Spleen (tissue), 11 donors: ENCODE data around the gene SGCA. TPM values are rescaled to one million over a fixed set of nuclear protein-coding genes. Genes with fewer than 3 reads are reported as not detected.
A peak's percentile ranks its signal among the peaks of the same experiment; 100 is the strongest.

ENCODE experiments used
- DNase-seq: peaks from one replicate; pipeline ENCODE4 v3.0.0-alpha.2; 2020
- H3K27ac ChIP-seq, 8 donors: fragments of 200-600 bp; sonication (generic) in 7 of 8; 1 replicate in 4 of 8; 2 replicates in 4 of 8; pipeline versions ENCODE4 v1.5.0 to v1.8.0; 2016 to 2021; ENCODE audit warnings: inconsistent platforms in 4 of 8, mild to moderate bottlenecking in 4 of 8, moderate library complexity in 1 of 8
- H3K27me3 ChIP-seq, 7 donors: fragments of 200-600 bp; sonication (generic) in 6 of 7; replicated peaks in 1 of 7; 1 replicate in 4 of 7; 2 replicates in 3 of 7; pipeline versions ENCODE4 v1.5.0 to v1.8.0; 2016 to 2021; ENCODE audit warnings: inconsistent platforms in 3 of 7, mild to moderate bottlenecking in 1 of 7
- H3K36me3 ChIP-seq, 6 donors: fragments of 200-600 bp; sonication (generic) in 5 of 6; 1 replicate in 4 of 6; 2 replicates in 2 of 6; pipeline versions ENCODE4 v1.5.0 to v1.8.0; 2016 to 2021; ENCODE audit warnings: inconsistent platforms in 2 of 6
- H3K4me1 ChIP-seq, 6 donors: fragments of 200-600 bp; sonication (generic) in 5 of 6; 1 replicate in 3 of 6; 2 replicates in 3 of 6; pipeline versions ENCODE4 v1.5.0 to v1.8.0; 2016 to 2021; ENCODE audit warnings: inconsistent platforms in 3 of 6
- H3K4me3 ChIP-seq, 8 donors: fragments of 200-600 bp; sonication (generic) in 7 of 8; 1 replicate in 4 of 8; 2 replicates in 4 of 8; pipeline versions ENCODE4 v1.5.0 to v1.8.0; 2016 to 2021; ENCODE audit warnings: inconsistent platforms in 4 of 8, mild to moderate bottlenecking in 4 of 8, moderate library complexity in 2 of 8
- H3K9me3 ChIP-seq, 8 donors: fragments of 200-600 bp; sonication (generic) in 7 of 8; 1 replicate in 4 of 8; 2 replicates in 4 of 8; pipeline versions ENCODE4 v1.5.0 to v1.8.0; 2016 to 2021; ENCODE audit warnings: inconsistent platforms in 4 of 8
- POLR2A ChIP-seq, 3 donors: fragments of 450-650 bp; IDR thresholded peaks; one replicate each; pipeline ENCODE4 v1.5.1; 2017; ENCODE audit warnings: antibody characterized with exemption in 3 of 3, mild to moderate bottlenecking in 1 of 3
- POLR2AphosphoS5 ChIP-seq, 3 donors: sonication (generic); formaldehyde crosslinking; IDR thresholded peaks; one replicate each; pipeline ENCODE4 v1.5.1; 2017; ENCODE audit warnings: antibody characterized with exemption in 3 of 3
- WGBS, 5 donors: extraction: QIAGEN DNeasy Blood & Tissue Kit in 3 of 5; methylation state at CpG; one replicate each; pipeline versions ENCODE4 v1.1.5 to v1.1.7; 2013 to 2018; 5-methylcytosine and 5-hydroxymethylcytosine counted together
- intact Hi-C: fragments of 100-400 bp; cut with DNase I; formaldehyde crosslinking; loops from one replicate; pipeline ENCODE4 v1.15.0; 2023; ENCODE audit warnings: low total_unique reads
- polyA plus RNA-seq, 3 donors: library from polyadenylated mRNA; stranded (reverse); fragments of 200-250 nt; gene quantifications; one replicate each; pipeline ENCODE4 v1.2.1, GENCODE V29; 2013
- total RNA-seq, 7 donors: library from RNA; depleted of rRNA in 3 of 7; stranded (reverse); fragments of >200 nt in 3 of 7; fragmentation: NEBNext Ultra II Directional in 4 of 7; extraction: Animal tissue kit (Norgen Biotek cat#: 25700) in 4 of 7; gene quantifications; one replicate each; pipeline versions ENCODE4 v1.1.0 to v1.2.1, GENCODE V29; 2016 to 2021
- TF ChIP-seq, protein P1 (sequence below), 11 experiments: fragments of 200-600 bp in 7 of 11; fragments of 450-650 bp in 4 of 11; sonication (generic) in 4 of 11; IDR thresholded peaks in 8 of 11; conservative IDR thresholded peaks in 3 of 11; 1 replicate in 7 of 11; 2 replicates in 4 of 11; pipeline versions ENCODE4 v1.4.0 to v1.8.0; 2016 to 2021; ENCODE audit warnings: antibody characterized with exemption in 11 of 11, inconsistent platforms in 4 of 11, mild to moderate bottlenecking in 1 of 11
- donor health status: healthy with polysubstance abuse.
- donor health status: DM: no; HTN: no; CAD: no; lungs with moderate emphysema.
- donor health status: DM: no; HTN: no; CAD: no.
- donor health status: Bipolar disorder and iron deficiency.
- donor health status: healthy.
- donor health status: DM: no; HTN: no; CAD: no.
- donor health status: DM: yes; HTN: yes; CAD: no.

Gene SGCA
- total and polyA plus RNA-seq, 10 donors, result 1.2 to 5.9 (median 3.7) TPM; not detected in 1

GRCh38 chr17:50118828-50119218, 47.0 kb upstream of the SGCA start:
- no peak overlapping the region for H3K4me3 ChIP-seq
- TF ChIP-seq POLR2AphosphoS5 (IDR thresholded peaks at IDR 0.05) (no peak), POLR2A (IDR thresholded peaks at IDR 0.05) (no peak)
- TF ChIP-seq, protein P1, sequence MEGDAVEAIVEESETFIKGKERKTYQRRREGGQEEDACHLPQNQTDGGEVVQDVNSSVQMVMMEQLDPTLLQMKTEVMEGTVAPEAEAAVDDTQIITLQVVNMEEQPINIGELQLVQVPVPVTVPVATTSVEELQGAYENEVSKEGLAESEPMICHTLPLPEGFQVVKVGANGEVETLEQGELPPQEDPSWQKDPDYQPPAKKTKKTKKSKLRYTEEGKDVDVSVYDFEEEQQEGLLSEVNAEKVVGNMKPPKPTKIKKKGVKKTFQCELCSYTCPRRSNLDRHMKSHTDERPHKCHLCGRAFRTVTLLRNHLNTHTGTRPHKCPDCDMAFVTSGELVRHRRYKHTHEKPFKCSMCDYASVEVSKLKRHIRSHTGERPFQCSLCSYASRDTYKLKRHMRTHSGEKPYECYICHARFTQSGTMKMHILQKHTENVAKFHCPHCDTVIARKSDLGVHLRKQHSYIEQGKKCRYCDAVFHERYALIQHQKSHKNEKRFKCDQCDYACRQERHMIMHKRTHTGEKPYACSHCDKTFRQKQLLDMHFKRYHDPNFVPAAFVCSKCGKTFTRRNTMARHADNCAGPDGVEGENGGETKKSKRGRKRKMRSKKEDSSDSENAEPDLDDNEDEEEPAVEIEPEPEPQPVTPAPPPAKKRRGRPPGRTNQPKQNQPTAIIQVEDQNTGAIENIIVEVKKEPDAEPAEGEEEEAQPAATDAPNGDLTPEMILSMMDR (IDR thresholded peaks at IDR 0.05 in 8 of 11, conservative IDR thresholded peaks at IDR 0.05 in 3 of 11), result no peak
- WGBS, 5 donors, result 89 to 90% (median 90%) methylated on average over 4 of the region's 4 CpGs
- no peak overlapping the region for H3K27ac ChIP-seq
- peaks cover 0 to 56% (median 12%) of the 10 kb centered on the region in 7 donors for H3K27me3 ChIP-seq
- no peak for DNase-seq
- no peaks in the 10 kb centered on the region for H3K36me3 ChIP-seq
- intact Hi-C loops, result loop anchor here (10.0 kb wide), 1 partner anchor 176 kb away; no protein-coding TSS in a partner anchor
- peaks cover 5 to 35% (median 20%) of the 10 kb centered on the region in 6 donors for H3K4me1 ChIP-seq
- no peaks in the 10 kb centered on the region for H3K9me3 ChIP-seq

- peaks cover 0 to 37% (median 10%) of the 10 kb centered on the region in 7 donors for H3K27me3 ChIP-seq
- TF ChIP-seq POLR2A (IDR thresholded peaks at IDR 0.05) (no peak), POLR2AphosphoS5 (IDR thresholded peaks at IDR 0.05) (no peak)
- TF ChIP-seq, protein P1 (IDR thresholded peaks at IDR 0.05 in 8 of 11, conservative IDR thresholded peaks at IDR 0.05 in 3 of 11), result no peak
- DNase-seq, result no peak
- no peak overlapping the region for H3K4me3 ChIP-seq
- no peaks in the 10 kb centered on the region for H3K9me3 ChIP-seq
- no peak overlapping the region for H3K27ac ChIP-seq
- intact Hi-C loops, result no loop called here
- H3K36me3 ChIP-seq, result no peaks in the 10 kb centered on the region
- peaks cover 5 to 32% (median 21%) of the 10 kb centered on the region in 6 donors for H3K4me1 ChIP-seq
- 83 to 94% (median 90%) methylated on average over 7 of the region's 7 CpGs for WGBS, 5 donors
Measured at GRCh38 chr17:50120475-50121253, 45.1 kb upstream of the SGCA start.

- no peak for DNase-seq
- 85 to 93% (median 90%) methylated on average over 3 of the region's 3 CpGs for WGBS, 5 donors
- Histone ChIP-seq H3K9me3 (no peaks in the 10 kb centered on the region), H3K27ac (peak overlapping the region in 4 of 8 donors; percentile 40 to 70 (median 62)), H3K27me3 (peaks cover 0 to 24% (median 1%) of the 10 kb centered on the region in 7 donors), H3K36me3 (no peaks in the 10 kb centered on the region), H3K4me1 (peaks cover 5 to 21% (median 15%) of the 10 kb centered on the region in 6 donors), H3K4me3 (no peak overlapping the region)
- intact Hi-C loops, result no loop called here
- TF ChIP-seq POLR2A (IDR thresholded peaks at IDR 0.05), result no peak
- TF ChIP-seq, protein P1 (IDR thresholded peaks at IDR 0.05 in 8 of 11, conservative IDR thresholded peaks at IDR 0.05 in 3 of 11), result no peak
- no peak for TF ChIP-seq POLR2AphosphoS5 (IDR thresholded peaks at IDR 0.05)
Measured at GRCh38 chr17:50122945-50123344, 42.9 kb upstream of the SGCA start.

DNA sequence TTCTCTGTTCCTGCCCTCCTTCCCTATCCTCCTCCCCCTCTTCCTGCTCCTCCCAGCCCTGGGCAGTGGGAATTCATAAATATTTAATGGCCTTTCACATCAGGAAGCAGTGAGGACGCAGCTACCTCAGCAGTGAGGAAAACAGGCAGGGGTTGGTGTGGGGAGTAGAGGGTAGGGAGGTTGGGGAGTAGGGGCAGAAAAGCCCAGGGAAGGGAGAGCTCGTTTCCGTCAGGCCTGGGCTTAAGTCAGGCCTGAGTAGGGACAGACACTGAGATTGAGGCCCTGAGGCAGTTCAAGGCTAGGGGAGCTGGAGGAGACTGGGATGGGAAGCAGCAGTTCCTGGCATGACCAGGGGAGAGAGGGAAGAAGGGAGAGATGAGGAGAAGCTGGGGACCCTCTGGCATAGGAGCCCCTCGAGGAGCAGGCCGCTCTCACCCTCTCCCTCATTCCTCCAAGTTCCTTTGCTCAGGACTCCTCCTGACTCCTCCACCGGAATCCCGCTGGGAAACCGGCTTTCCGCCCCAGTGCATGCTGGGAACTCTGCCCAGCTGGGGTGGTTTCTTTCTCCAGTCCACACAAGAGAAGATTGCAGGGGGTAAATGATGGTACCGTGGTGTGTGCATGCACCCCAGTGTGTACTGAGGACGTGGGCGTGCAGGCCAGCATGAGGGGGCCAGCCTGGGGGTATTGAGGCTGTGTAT, 42.0 kb upstream of the SGCA start:
- TF ChIP-seq, protein P1 (IDR thresholded peaks at IDR 0.05 in 8 of 11, conservative IDR thresholded peaks at IDR 0.05 in 3 of 11), result no peak
- TF ChIP-seq POLR2AphosphoS5 (IDR thresholded peaks at IDR 0.05) (no peak), POLR2A (IDR thresholded peaks at IDR 0.05) (no peak)
- DNase-seq, result no peak
- WGBS, 5 donors, result 54 to 77% (median 72%) methylated on average over 12 of the region's 12 CpGs
- Histone ChIP-seq H3K4me1 (peaks cover 8 to 30% (median 22%) of the 10 kb centered on the region in 6 donors), H3K27me3 (peaks cover 0 to 27% (median 7%) of the 10 kb centered on the region in 7 donors), H3K9me3 (no peaks in the 10 kb centered on the region), H3K4me3 (no peak overlapping the region), H3K27ac (peak overlapping the region in 7 of 8 donors; percentile 9 to 70 (median 54)), H3K36me3 (no peaks in the 10 kb centered on the region)
- intact Hi-C loops, result no loop called here
